ENCODE measurements around the gene KLHL13.

The KLHL13 gene

GRCh38 chrX:117996408-117996807, 120.2 kb downstream of the KLHL13 start:
- H3K4me3 ChIP-seq (ENCODE audit: insufficient read depth, low read length, poor library complexity, severe bottlenecking): no peak overlapping the region
- H3F3A ChIP-seq (ENCODE audit: insufficient read depth): no peaks in the 10 kb centered on the region
- H3K9me2 ChIP-seq (replicated peaks; ENCODE audit: insufficient read depth, low read length): no peaks in the 10 kb centered on the region
- no peak overlapping the region for H3K9ac ChIP-seq (ENCODE audit: low read length)
- no peaks in the 10 kb centered on the region for H3K79me2 ChIP-seq (ENCODE audit: insufficient read depth, low read length)
- no peaks in the 10 kb centered on the region for H4K20me1 ChIP-seq (ENCODE audit: low read depth, low read length)
- H3K9me3 ChIP-seq (ENCODE audit: insufficient read depth, low read length): no peaks in the 10 kb centered on the region
- H3K4me2 ChIP-seq (ENCODE audit: low read depth, low read length, poor library complexity, severe bottlenecking): no peak overlapping the region
- H2AFZ ChIP-seq (ENCODE audit: low read depth, low read length, severe bottlenecking): no peak overlapping the region
- H3K36me3 ChIP-seq (ENCODE audit: low read length): no peaks in the 10 kb centered on the region
- TF ChIP-seq CTCF (IDR thresholded peaks at IDR 0.05; ENCODE audit: insufficient read depth, low read length, poor library complexity, severe bottlenecking) (no peak), EZH2phosphoT487 (conservative IDR thresholded peaks at IDR 0.05; ENCODE audit: low read length) (no peak)
- H3K27ac ChIP-seq (ENCODE audit: low read depth, low read length): no peak overlapping the region
- H3K27me3 ChIP-seq (ENCODE audit: low read length): no peaks in the 10 kb centered on the region

- Histone ChIP-seq H3K4me2 (ENCODE audit: low read depth, low read length, poor library complexity, severe bottlenecking) (no peak overlapping the region), H3K36me3 (ENCODE audit: low read length) (no peaks in the 10 kb centered on the region), H3K9me2 (replicated peaks; ENCODE audit: insufficient read depth, low read length) (no peaks in the 10 kb centered on the region), H4K20me1 (ENCODE audit: low read depth, low read length) (no peaks in the 10 kb centered on the region), H3F3A (ENCODE audit: insufficient read depth) (no peaks in the 10 kb centered on the region), H3K27me3 (ENCODE audit: low read length) (no peaks in the 10 kb centered on the region), H2AFZ (ENCODE audit: low read depth, low read length, severe bottlenecking) (no peak overlapping the region), H3K9me3 (ENCODE audit: insufficient read depth, low read length) (no peaks in the 10 kb centered on the region), H3K79me2 (ENCODE audit: insufficient read depth, low read length) (no peaks in the 10 kb centered on the region), H3K4me3 (ENCODE audit: insufficient read depth, low read length, poor library complexity, severe bottlenecking) (no peak overlapping the region), H3K9ac (ENCODE audit: low read length) (no peak overlapping the region), H3K27ac (ENCODE audit: low read depth, low read length) (no peak overlapping the region)
- no peak for TF ChIP-seq EZH2phosphoT487 (conservative IDR thresholded peaks at IDR 0.05; ENCODE audit: low read length)
- no peak for TF ChIP-seq CTCF (IDR thresholded peaks at IDR 0.05; ENCODE audit: insufficient read depth, low read length, poor library complexity, severe bottlenecking)
These were observed 121.2 kb downstream of the KLHL13 start for GRCh38 chrX:117995378-117995777.

GRCh38 chrX:117992192-117992723, 124.4 kb downstream of the KLHL13 start:
- TF ChIP-seq EZH2phosphoT487 (conservative IDR thresholded peaks at IDR 0.05; ENCODE audit: low read length): no peak
- TF ChIP-seq CTCF (IDR thresholded peaks at IDR 0.05; ENCODE audit: insufficient read depth, low read length, poor library complexity, severe bottlenecking): no peak
- no peaks in the 10 kb centered on the region for H3K79me2 ChIP-seq (ENCODE audit: insufficient read depth, low read length)

More at GRCh38 chrX:117992192-117992723, 124.4 kb downstream of the KLHL13 start:
- Histone ChIP-seq H3K27me3 (ENCODE audit: low read length) (no peaks in the 10 kb centered on the region), H3K9ac (ENCODE audit: low read length) (no peak overlapping the region), H2AFZ (ENCODE audit: low read depth, low read length, severe bottlenecking) (no peak overlapping the region), H3K4me2 (ENCODE audit: low read depth, low read length, poor library complexity, severe bottlenecking) (no peak overlapping the region), H3K27ac (ENCODE audit: low read depth, low read length) (no peak overlapping the region), H3K9me2 (replicated peaks; ENCODE audit: insufficient read depth, low read length) (no peaks in the 10 kb centered on the region), H4K20me1 (ENCODE audit: low read depth, low read length) (no peaks in the 10 kb centered on the region), H3K36me3 (ENCODE audit: low read length) (no peaks in the 10 kb centered on the region), H3F3A (ENCODE audit: insufficient read depth) (no peaks in the 10 kb centered on the region), H3K9me3 (ENCODE audit: insufficient read depth, low read length) (no peaks in the 10 kb centered on the region), H3K4me3 (ENCODE audit: insufficient read depth, low read length, poor library complexity, severe bottlenecking) (no peak overlapping the region)

All from SU-DHL-6 (cell line).